ENCODE results near the gene RAB37.

Gene RAB37

GRCh38 chr17:74782571-74782970, 45.5 kb downstream of the RAB37 start:
- DNase-seq, result no peak

GRCh38 chr17:74784125-74784810, 47.2 kb downstream of the RAB37 start:
- no peak for DNase-seq

GRCh38 chr17:74785096-74785980, 48.3 kb downstream of the RAB37 start:
- no peak for DNase-seq

- DNase-seq, result no peak
Measured at GRCh38 chr17:74785981-74786360, 48.9 kb downstream of the RAB37 start.

GRCh38 chr17:74786431-74787055, 49.5 kb downstream of the RAB37 start:
- DNase-seq, result no peak

- DNase-seq, result no peak
Measured at GRCh38 chr17:74790161-74791058, 53.4 kb downstream of the RAB37 start.

- DNase-seq, result no peak
Measured at GRCh38 chr17:74792586-74793105, 55.6 kb downstream of the RAB37 start.

- no peak for DNase-seq
Measured at GRCh38 chr17:74795327-74796020, 58.4 kb downstream of the RAB37 start.

GRCh38 chr17:74796211-74796610, 59.2 kb downstream of the RAB37 start:
- no peak for DNase-seq

- DNase-seq, result no peak
Measured at GRCh38 chr17:74796866-74797265, 59.8 kb downstream of the RAB37 start.

Measured in NCI-H1436 treated with DMSO at 0.1 percent for 48 hours (cell line).